CD4-positive, alpha-beta memory T cell (primary cell): Measurements from ENCODE around the gene DPH5. TPM values are rescaled to one million over a fixed set of nuclear protein-coding genes. Genes with fewer than 3 reads are reported as not detected.

ENCODE experiments used
- CTCF ChIA-PET: fragments of 350-600 bp; sonication (Branson Sonifier 250); formaldehyde crosslinking; loops from one replicate; lab custom pipeline; 2021; ENCODE audit warnings: inconsistent platforms; ENCODE audit not compliant: partially characterized antibody; lab: Charles Lee
- POLR2A ChIA-PET: fragments of 350-600 bp; sonication (Branson Sonifier 250); formaldehyde crosslinking; loops from one replicate; lab custom pipeline; 2021; ENCODE audit not compliant: partially characterized antibody; lab: Charles Lee
- DNase-seq, 5 donors: peaks; one replicate each; pipeline versions ENCODE4 v3.0.0 to v3.0.0-alpha.2; 2020 to 2022; ENCODE audit warnings: mixed read lengths in 1 of 5
- H3K27ac ChIP-seq: one replicate; pipeline ENCODE4 v1.7.0; 2013; ENCODE audit warnings: low read depth, low read length
- H3K27me3 ChIP-seq: 2 replicates; pipeline ENCODE4 v1.7.0; 2013; ENCODE audit warnings: mild to moderate bottlenecking, low read length, moderate library complexity; ENCODE audit not compliant: insufficient read depth
- H3K36me3 ChIP-seq: 2 replicates; pipeline ENCODE4 v1.7.0; 2013; ENCODE audit warnings: mild to moderate bottlenecking, low read length, moderate library complexity; ENCODE audit not compliant: insufficient read depth
- H3K4me1 ChIP-seq: 2 replicates; pipeline ENCODE4 v1.7.0; 2013; ENCODE audit warnings: mild to moderate bottlenecking, low read length, moderate library complexity; ENCODE audit not compliant: insufficient read depth
- H3K4me3 ChIP-seq, 2 donors: one replicate each; pipeline ENCODE4 v1.7.0; 2013; ENCODE audit warnings: low read length in 2 of 2, mild to moderate bottlenecking in 1 of 2
- H3K9me3 ChIP-seq, 2 donors: one replicate each; pipeline ENCODE4 v1.7.0; 2013; ENCODE audit warnings: low read length in 2 of 2, control low read depth in 1 of 2; ENCODE audit not compliant: control insufficient read depth in 1 of 2
- H3K27ac Mint-ChIP-seq, 7 donors: one replicate each; pipeline ENCODE4 v1.8.0; 2020 to 2021; ENCODE audit warnings: mixed read lengths in 7 of 7, mild to moderate bottlenecking in 6 of 7, inconsistent platforms in 3 of 7, moderate library complexity in 3 of 7
- H3K27me3 Mint-ChIP-seq, 2 donors: one replicate each; pipeline ENCODE4 v1.8.0; 2020 to 2021; ENCODE audit warnings: mixed read lengths in 2 of 2
- H3K36me3 Mint-ChIP-seq, 2 donors: one replicate each; pipeline ENCODE4 v1.8.0; 2020 to 2021; ENCODE audit warnings: mixed read lengths in 2 of 2, inconsistent platforms in 1 of 2, mild to moderate bottlenecking in 1 of 2
- H3K4me1 Mint-ChIP-seq, 4 donors: one replicate each; pipeline ENCODE4 v1.8.0; 2020 to 2021; ENCODE audit warnings: mixed read lengths in 4 of 4, mild to moderate bottlenecking in 1 of 4
- H3K4me3 Mint-ChIP-seq, 8 donors: one replicate each; pipeline ENCODE4 v1.8.0; 2020 to 2021; ENCODE audit warnings: mixed read lengths in 8 of 8, mild to moderate bottlenecking in 7 of 8, moderate library complexity in 6 of 8, inconsistent platforms in 3 of 8
- H3K9me3 Mint-ChIP-seq, 8 donors: one replicate each; pipeline ENCODE4 v1.8.0; 2020 to 2021; ENCODE audit warnings: mixed read lengths in 8 of 8, mild to moderate bottlenecking in 5 of 8, inconsistent platforms in 3 of 8, moderate library complexity in 1 of 8
- intact Hi-C: fragments of 100-400 bp; cut with micrococcal nuclease; formaldehyde crosslinking; loops from one replicate; pipeline ENCODE4 v1.15.1; 2023
- polyA plus RNA-seq, 2 donors: library from polyadenylated mRNA; unstranded; fragments of 300-500 nt; fragmentation: Illumina TruSeq; gene quantifications; one replicate each; pipeline ENCODE4 v1.2.3, GENCODE V29; 2021
- total RNA-seq, 2 experiments: library from RNA; stranded (reverse); gene quantifications; one replicate each; pipeline ENCODE4 v1.2.3, GENCODE V29; 2021

The DPH5 gene
- total and polyA plus RNA-seq, 4 experiments from 2014 or later: 39.1 to 58.3 (median 50.4) TPM

- DNase-seq: no peak
- ChIA-PET CTCF (interaction anchor here (1.0 to 2.9 kb wide), 4 partner anchors 13 to 300 kb away, joined by 3 to 8 read pairs (median 4); no protein-coding TSS in a partner anchor), POLR2A (interaction anchor here (0.7 to 4.7 kb wide), 8 partner anchors 9 to 252 kb away, joined by 3 to 13 read pairs (median 4); no protein-coding TSS in a partner anchor)
- peaks cover 13% of the 10 kb centered on the region for H3K36me3 ChIP-seq
- Mint-ChIP-seq H3K4me3 (no peak overlapping the region), H3K9me3 (no peaks in the 10 kb centered on the region), H3K4me1 (peaks cover 12 to 30% (median 13%) of the 10 kb centered on the region in 4 donors), H3K27ac (peak overlapping the region in 3 of 7 donors; percentile 5 to 85 (median 8)), H3K36me3 (peaks cover 60% of the 10 kb centered on the region in 2 donors), H3K27me3 (no peaks in the 10 kb centered on the region)
- H3K4me1 ChIP-seq: no peaks in the 10 kb centered on the region
- no peaks in the 10 kb centered on the region for H3K27me3 ChIP-seq
- H3K9me3 ChIP-seq: no peaks in the 10 kb centered on the region
- H3K4me3 ChIP-seq: no peak overlapping the region
- no peak overlapping the region for H3K27ac ChIP-seq
- intact Hi-C loops: loop anchor here (5.0 kb wide), 1 partner anchor 41 kb away; no protein-coding TSS in a partner anchor
These were observed 37.5 kb downstream of the DPH5 start for GRCh38 chr1:100988121-100988520.

GRCh38 chr1:100982793-100983192, 42.8 kb downstream of the DPH5 start:
- H3K9me3 ChIP-seq: no peaks in the 10 kb centered on the region
- intact Hi-C loops: no loop called here
- H3K27me3 ChIP-seq: no peaks in the 10 kb centered on the region
- Mint-ChIP-seq H3K4me3 (no peak overlapping the region), H3K36me3 (peaks cover 60 to 68% of the 10 kb centered on the region in 2 donors), H3K27ac (peak overlapping the region in 1 of 7 donors; percentile 27), H3K4me1 (peaks cover 17 to 33% (median 23%) of the 10 kb centered on the region in 4 donors), H3K27me3 (no peaks in the 10 kb centered on the region), H3K9me3 (no peaks in the 10 kb centered on the region)
- H3K4me3 ChIP-seq: no peak overlapping the region
- ChIA-PET CTCF (interaction anchor here (0.7 kb wide), 1 partner anchor 61 kb away, joined by 3 read pairs; no protein-coding TSS in a partner anchor), POLR2A (interaction anchor here (0.6 kb wide), 1 partner anchor 181 kb away, joined by 5 read pairs; no protein-coding TSS in a partner anchor)
- H3K36me3 ChIP-seq: no peaks in the 10 kb centered on the region
- H3K4me1 ChIP-seq: no peaks in the 10 kb centered on the region
- no peak for DNase-seq
- H3K27ac ChIP-seq: no peak overlapping the region

- intact Hi-C loops: no loop called here
- H3K27ac ChIP-seq: no peak overlapping the region
- Mint-ChIP-seq H3K9me3 (no peaks in the 10 kb centered on the region), H3K4me3 (no peak overlapping the region), H3K27me3 (no peaks in the 10 kb centered on the region), H3K27ac (no peak overlapping the region), H3K36me3 (peaks cover 69 to 70% of the 10 kb centered on the region in 2 donors), H3K4me1 (peaks cover 14 to 28% (median 18%) of the 10 kb centered on the region in 4 donors)
- H3K9me3 ChIP-seq: no peaks in the 10 kb centered on the region
- CTCF ChIA-PET: no interaction called here
- DNase-seq: no peak
- no peak overlapping the region for H3K4me3 ChIP-seq
- H3K36me3 ChIP-seq: peaks cover 7% of the 10 kb centered on the region
- no peaks in the 10 kb centered on the region for H3K4me1 ChIP-seq
- no peaks in the 10 kb centered on the region for H3K27me3 ChIP-seq
- POLR2A ChIA-PET: no interaction called here
These were observed 46.0 kb downstream of the DPH5 start for GRCh38 chr1:100979631-100980030.

GRCh38 chr1:100976936-100977335, 48.6 kb downstream of the DPH5 start:
- Mint-ChIP-seq H3K9me3 (no peaks in the 10 kb centered on the region), H3K4me3 (no peak overlapping the region), H3K27me3 (no peaks in the 10 kb centered on the region), H3K36me3 (peaks cover 60 to 61% of the 10 kb centered on the region in 2 donors), H3K27ac (peak overlapping the region in 2 of 7 donors; percentile 33 to 47), H3K4me1 (peaks cover 12 to 31% (median 22%) of the 10 kb centered on the region in 4 donors)
- no peaks in the 10 kb centered on the region for H3K4me1 ChIP-seq
- no peak for DNase-seq
- intact Hi-C loops: no loop called here
- H3K27ac ChIP-seq: no peak overlapping the region
- ChIA-PET CTCF (no interaction called here), POLR2A (no interaction called here)
- no peak overlapping the region for H3K4me3 ChIP-seq
- no peaks in the 10 kb centered on the region for H3K27me3 ChIP-seq
- H3K9me3 ChIP-seq: no peaks in the 10 kb centered on the region
- H3K36me3 ChIP-seq: peaks cover 7% of the 10 kb centered on the region

GRCh38 chr1:100972185-100972584, 53.4 kb downstream of the DPH5 start:
- intact Hi-C loops: no loop called here
- Histone ChIP-seq H3K27ac (no peak overlapping the region), H3K36me3 (peaks cover 11% of the 10 kb centered on the region), H3K27me3 (no peaks in the 10 kb centered on the region), H3K4me1 (peaks cover 16% of the 10 kb centered on the region), H3K4me3 (no peak overlapping the region), H3K9me3 (no peaks in the 10 kb centered on the region)
- Mint-ChIP-seq H3K9me3 (no peaks in the 10 kb centered on the region), H3K27me3 (no peaks in the 10 kb centered on the region), H3K36me3 (peaks cover 42 to 56% of the 10 kb centered on the region in 2 donors), H3K27ac (peak overlapping the region in 2 of 7 donors; percentile 10), H3K4me3 (no peak overlapping the region), H3K4me1 (peaks cover 23 to 51% (median 37%) of the 10 kb centered on the region in 4 donors)
- POLR2A ChIA-PET: interaction anchor here (0.9 to 1.3 kb wide), 2 partner anchors 45 to 263 kb away, joined by 3 to 4 read pairs; no protein-coding TSS in a partner anchor
- no peak for DNase-seq
- CTCF ChIA-PET: no interaction called here

- peak overlapping the region in 2 of 8 donors; percentile 27 to 30 for H3K4me3 Mint-ChIP-seq
- no peaks in the 10 kb centered on the region for H3K9me3 Mint-ChIP-seq
- H3K27ac Mint-ChIP-seq: peak overlapping the region in 3 of 7 donors; percentile 36 to 71 (median 37)
- ChIA-PET POLR2A (interaction anchor here (0.8 to 1.0 kb wide), 2 partner anchors 22 to 44 kb away, joined by 3 to 4 read pairs; no protein-coding TSS in a partner anchor), CTCF (interaction anchor here (0.5 to 1.0 kb wide), 2 partner anchors 24 to 41 kb away, joined by 3 read pairs; no protein-coding TSS in a partner anchor)
- no peaks in the 10 kb centered on the region for H3K9me3 ChIP-seq
- H3K4me1 ChIP-seq: peaks cover 16% of the 10 kb centered on the region
- H3K27me3 Mint-ChIP-seq: no peaks in the 10 kb centered on the region
- intact Hi-C loops: no loop called here
- H3K36me3 Mint-ChIP-seq: peaks cover 41 to 54% of the 10 kb centered on the region in 2 donors
- H3K4me1 Mint-ChIP-seq: peaks cover 25 to 45% (median 38%) of the 10 kb centered on the region in 4 donors
- peaks cover 19% of the 10 kb centered on the region for H3K36me3 ChIP-seq
- no peaks in the 10 kb centered on the region for H3K27me3 ChIP-seq
- H3K27ac ChIP-seq: no peak overlapping the region
- no peak for DNase-seq
- no peak overlapping the region for H3K4me3 ChIP-seq
These were observed 54.6 kb downstream of the DPH5 start for GRCh38 chr1:100971021-100971420.

GRCh38 chr1:100969327-100969726, 56.3 kb downstream of the DPH5 start:
- Histone ChIP-seq H3K36me3 (peaks cover 17% of the 10 kb centered on the region), H3K27me3 (no peaks in the 10 kb centered on the region), H3K4me1 (peaks cover 16% of the 10 kb centered on the region), H3K27ac (no peak overlapping the region), H3K9me3 (no peaks in the 10 kb centered on the region), H3K4me3 (no peak overlapping the region)
- Mint-ChIP-seq H3K4me1 (peaks cover 27 to 48% (median 38%) of the 10 kb centered on the region in 4 donors), H3K27ac (no peak overlapping the region), H3K4me3 (no peak overlapping the region), H3K9me3 (no peaks in the 10 kb centered on the region), H3K36me3 (peaks cover 49 to 54% of the 10 kb centered on the region in 2 donors), H3K27me3 (no peaks in the 10 kb centered on the region)
- no peak for DNase-seq
- ChIA-PET POLR2A (interaction anchor here (0.8 to 1.3 kb wide), 2 partner anchors 42 to 127 kb away, joined by 3 to 6 read pairs; no protein-coding TSS in a partner anchor), CTCF (interaction anchor here (0.8 to 1.2 kb wide), 2 partner anchors 20 to 321 kb away, joined by 3 read pairs; no protein-coding TSS in a partner anchor)
- intact Hi-C loops: no loop called here
